K562 (cell line): ENCODE results near the gene ALDH16A1. TPM values are rescaled to one million over a fixed set of nuclear protein-coding genes. Genes with fewer than 3 reads are reported as not detected.

Experiments used
- ARID4B ChIP-seq: sonication (generic); formaldehyde crosslinking; IDR thresholded peaks from 2 replicates; pipeline ENCODE4 v1.8.0; 2022; ENCODE audit warnings: mild to moderate bottlenecking, missing genetic modification reagents
- BRF2 ChIP-seq: IDR thresholded peaks from 3 replicates; pipeline ENCODE4 v1.6.1; 2011; ENCODE audit warnings: borderline replicate concordance, mild to moderate bottlenecking; ENCODE audit not compliant: insufficient read length, insufficient read depth
- CC2D1A ChIP-seq: fragments of 450-650 bp; IDR thresholded peaks from 2 replicates; pipeline ENCODE4 v1.6.1; 2017; ENCODE audit warnings: mild to moderate bottlenecking
- EP400 ChIP-seq: fragments of 450-650 bp; IDR thresholded peaks from 2 replicates; pipeline ENCODE4 v1.6.1; 2017; ENCODE audit warnings: antibody characterized with exemption, mild to moderate bottlenecking, moderate library complexity
- FOXA3 ChIP-seq, 2 experiments: fragments of 450-650 bp in 1 of 2; sonication (generic) in 1 of 2; formaldehyde crosslinking; IDR thresholded peaks in 1 of 2; conservative IDR thresholded peaks in 1 of 2; 2 replicates each; pipeline versions ENCODE4 v1.4.0 to v1.8.0; 2020 to 2022; ENCODE audit warnings: mild to moderate bottlenecking in 2 of 2, missing genetic modification reagents in 1 of 2
- MAFF ChIP-seq: IDR thresholded peaks from 2 replicates; pipeline ENCODE4 v1.6.1; 2012; ENCODE audit warnings: low read length, improper control_type of control experiment
- MAFG ChIP-seq: fragments of 450-650 bp; conservative IDR thresholded peaks from 2 replicates; pipeline ENCODE4 v1.6.1; 2016; ENCODE audit warnings: missing genetic modification characterization, missing compliant biosample characterization
- NFYB ChIP-seq: IDR thresholded peaks from 2 replicates; pipeline ENCODE4 v1.6.1; 2011; ENCODE audit warnings: mild to moderate bottlenecking, moderate library complexity; ENCODE audit not compliant: insufficient read length; ENCODE audit errors: extremely low read depth
- POLR2AphosphoS5 ChIP-seq: IDR thresholded peaks from 2 replicates; pipeline ENCODE4 v1.6.1; 2011; ENCODE audit warnings: mild to moderate bottlenecking, low read depth, low read length, moderate library complexity; ENCODE audit not compliant: control insufficient read depth, insufficient read depth
- RBM25 ChIP-seq: fragments of 200-400 bp; formaldehyde crosslinking; IDR thresholded peaks from 2 replicates; pipeline ENCODE4 v1.6.1; 2018; ENCODE audit warnings: low read length, low read depth, moderate library complexity; ENCODE audit not compliant: severe bottlenecking
- RNF219 ChIP-seq: fragments of 250-450 bp; sonication (Bioruptor Pico); IDR thresholded peaks from 2 replicates; pipeline ENCODE4 v1.5.0; 2022; ENCODE audit warnings: mild to moderate bottlenecking
- SIX5 ChIP-seq, 2 experiments: IDR thresholded peaks; 2 replicates each; pipeline ENCODE4 v1.6.1; 2011; ENCODE audit warnings: low read length in 2 of 2, borderline replicate concordance in 1 of 2, low read depth in 1 of 2, mild to moderate bottlenecking in 1 of 2, moderate library complexity in 1 of 2; ENCODE audit not compliant: insufficient read depth in 1 of 2
- SMAD2 ChIP-seq: fragments of 150-350 bp; IDR thresholded peaks from 2 replicates; pipeline ENCODE4 v1.6.1; 2014; ENCODE audit warnings: low read depth, mild to moderate bottlenecking, low read length
- XRCC4 ChIP-seq: IDR thresholded peaks from one replicate; pipeline ENCODE4 v1.6.1; 2011; ENCODE audit not compliant: insufficient read depth, insufficient read length; ENCODE audit errors: extremely low read depth
- ZFP36 ChIP-seq: fragments of 150-350 bp; IDR thresholded peaks from 2 replicates; pipeline ENCODE4 v1.6.1; 2018; ENCODE audit warnings: low read length, low read depth; ENCODE audit not compliant: partially characterized antibody
- ZNF146 ChIP-seq: IDR thresholded peaks from one replicate; pipeline ENCODE4 v1.6.1; 2018; ENCODE audit warnings: missing compliant biosample characterization; ENCODE audit not compliant: unreplicated experiment
- ZNF232 ChIP-seq: sonication (generic); formaldehyde crosslinking; IDR thresholded peaks from 2 replicates; pipeline ENCODE4 v1.8.0; 2022; ENCODE audit warnings: mild to moderate bottlenecking, missing genetic modification reagents
- ZNF316 ChIP-seq: fragments of 450-650 bp; IDR thresholded peaks from 2 replicates; pipeline ENCODE4 v1.6.1; 2016
- polyA plus RNA-seq, 8 experiments: library from polyadenylated mRNA; depleted of rRNA in 4 of 8; stranded (reverse) in 5 of 8; unstranded in 3 of 8; fragments of >200 nt; fragmentation: Nextera tagmentation in 2 of 8; fragmentation: Illumina TruSeq in 1 of 8; extraction: Ambion mirVana in 2 of 8; extraction: Trizol in 1 of 8; gene quantifications; 2 replicates each; pipeline versions ENCODE4 v1.2.1 to v1.2.3, GENCODE V29; 2011 to 2014; ENCODE audit warnings: inconsistent platforms in 1 of 8, missing spikeins in 1 of 8
- total RNA-seq, 7 experiments: library from RNA; depleted of rRNA in 6 of 7; stranded (reverse); fragments of >200 nt in 6 of 7; fragmentation: Illumina TruSeq in 2 of 7; extraction: Trizol in 2 of 7; gene quantifications; 2 replicates each; pipeline versions ENCODE4 v1.2.1 to v1.2.3, GENCODE V29; 2011 to 2021; ENCODE audit warnings: low replicate concordance in 1 of 7

ALDH16A1 gene
- total and polyA plus RNA-seq, 9 of the 15 experiments (the other 6 are each of a cell fraction or from before 2014, with no cell fraction given): 2.2 to 52.2 (median 7.6) TPM

GRCh38 chr19:49451430-49452181 lies 1.4 kb upstream of the ALDH16A1 start, which contains the start of gene PIH1D1 (continued):
- no peak for TF ChIP-seq BRF2
- TF ChIP-seq MAFF: no peak; the same call in 1 of the 2 replicates
- no peak for TF ChIP-seq ZNF232
- peak; percentile 90 to 95 for TF ChIP-seq FOXA3 (CRISPR knock-in tag; conservative IDR thresholded peaks at IDR 0.05 in 1 of 2, IDR thresholded peaks at IDR 0.05 in 1 of 2)
- peak; percentile 60 for TF ChIP-seq EP400
- no peak for TF ChIP-seq SMAD2
- TF ChIP-seq ZNF146 (CRISPR knock-in tag): no peak
- TF ChIP-seq NFYB: no peak
- 0 out of 2 replicates have a peak, but pooled peaks have one; percentile 15 for TF ChIP-seq MAFG
- TF ChIP-seq CC2D1A: peak; percentile 19; the same call in 1 of the 2 replicates
- no peak for TF ChIP-seq ZFP36
- TF ChIP-seq RNF219 (CRISPR knock-in tag): no peak
- TF ChIP-seq POLR2AphosphoS5: peak; percentile 87
- peak; percentile 46; a peak in 3 of 4 replicates for TF ChIP-seq SIX5 (IDR thresholded peaks at IDR 0.05; ENCODE audit: borderline replicate concordance in 1 of 2, insufficient read depth in 1 of 2, low read depth in 1 of 2, low read length in 2 of 2)
- no peak for TF ChIP-seq XRCC4
- peak; percentile 25; the same call in 1 of the 2 replicates for TF ChIP-seq ZNF316
- TF ChIP-seq ARID4B: peak; percentile 39; the same call in 1 of the 2 replicates
- TF ChIP-seq RBM25: peak; percentile 8
